Nephron progenitor cell (in vitro differentiated cells): ENCODE results near the gene SPSB4.

Experiments used
- DNase-seq: peaks from one replicate; pipeline ENCODE4 v3.0.0; 2021
- H3K27ac Mint-ChIP-seq: 2 replicates; pipeline ENCODE4 v1.8.0; 2021; ENCODE audit warnings: mild to moderate bottlenecking, moderate library complexity, mixed read lengths
- H3K27me3 Mint-ChIP-seq: 2 replicates; pipeline ENCODE4 v1.8.0; 2021; ENCODE audit warnings: mild to moderate bottlenecking, low read depth, mixed read lengths; ENCODE audit not compliant: poor library complexity
- H3K36me3 Mint-ChIP-seq: 2 replicates; pipeline ENCODE4 v1.8.0; 2021; ENCODE audit warnings: low read depth, mixed read lengths
- H3K4me1 Mint-ChIP-seq: 2 replicates; pipeline ENCODE4 v1.8.0; 2021; ENCODE audit warnings: mixed read lengths
- H3K4me3 Mint-ChIP-seq: 2 replicates; pipeline ENCODE4 v1.8.0; 2021; ENCODE audit warnings: mild to moderate bottlenecking, moderate library complexity, mixed read lengths
- H3K9me3 Mint-ChIP-seq: 2 replicates; pipeline ENCODE4 v1.8.0; 2021; ENCODE audit warnings: mild to moderate bottlenecking, moderate library complexity, mixed read lengths
- CTCF ChIP-seq: fragments of 200-600 bp; sonication (generic); IDR thresholded peaks from 2 replicates; pipeline ENCODE4 v1.5.0; 2021; ENCODE audit warnings: antibody characterized with exemption

Gene SPSB4

GRCh38 chr3:141104151-141104821 lies 53.1 kb downstream of the SPSB4 start:
- H3K4me3 Mint-ChIP-seq, result no peak overlapping the region
- TF ChIP-seq CTCF, result no peak

GRCh38 chr3:141105828-141106628 lies 54.9 kb downstream of the SPSB4 start:
- Mint-ChIP-seq H3K36me3 (peaks cover 33% of the 10 kb centered on the region), H3K27me3 (peaks cover 6% of the 10 kb centered on the region), H3K4me3 (no peak overlapping the region), H3K27ac (no peak overlapping the region), H3K4me1 (peaks cover 85% of the 10 kb centered on the region), H3K9me3 (peaks cover 24% of the 10 kb centered on the region)
- DNase-seq, result peak; percentile 72
- peak; percentile 75 for TF ChIP-seq CTCF

More at GRCh38 chr3:141104151-141104821, 53.1 kb downstream of the SPSB4 start:
- Mint-ChIP-seq H3K4me1 (peaks cover 75% of the 10 kb centered on the region), H3K36me3 (peaks cover 29% of the 10 kb centered on the region), H3K27ac (peak overlapping the region; percentile 94), H3K9me3 (peaks cover 16% of the 10 kb centered on the region), H3K27me3 (peaks cover 6% of the 10 kb centered on the region)
- DNase-seq, result no peak

GRCh38 chr3:141106842-141107241 lies 55.7 kb downstream of the SPSB4 start:
- H3K27ac Mint-ChIP-seq, result no peak overlapping the region
- peaks cover 25% of the 10 kb centered on the region for H3K9me3 Mint-ChIP-seq
- H3K36me3 Mint-ChIP-seq, result peaks cover 36% of the 10 kb centered on the region
- H3K27me3 Mint-ChIP-seq, result peaks cover 3% of the 10 kb centered on the region
- no peak overlapping the region for H3K4me3 Mint-ChIP-seq
- peaks cover 84% of the 10 kb centered on the region for H3K4me1 Mint-ChIP-seq
- no peak for TF ChIP-seq CTCF
- no peak for DNase-seq

DNA sequence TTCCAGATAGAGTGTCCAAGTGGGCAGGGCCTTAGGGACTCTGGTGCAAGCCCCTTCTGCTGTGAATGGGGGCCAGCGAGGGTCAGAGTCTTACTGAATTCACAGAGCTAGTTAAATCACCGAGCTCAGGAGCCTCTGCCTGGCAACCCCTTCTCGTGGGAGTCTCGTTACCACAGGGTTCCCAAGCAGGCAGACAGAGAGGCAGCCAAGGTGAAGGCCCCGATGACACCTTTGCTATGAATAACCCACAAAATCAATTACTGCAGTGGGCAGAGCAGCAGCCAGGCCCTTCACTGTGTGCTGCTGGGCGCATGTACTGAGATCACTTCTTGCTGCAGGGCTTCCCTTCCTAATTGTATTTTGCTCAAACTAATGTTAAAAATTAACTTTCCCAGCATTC lies 56.9 kb downstream of the SPSB4 start:
- peaks cover 72% of the 10 kb centered on the region for H3K4me1 Mint-ChIP-seq
- H3K36me3 Mint-ChIP-seq, result peaks cover 43% of the 10 kb centered on the region
- TF ChIP-seq CTCF, result no peak
- H3K27me3 Mint-ChIP-seq, result peaks cover 3% of the 10 kb centered on the region
- no peak overlapping the region for H3K4me3 Mint-ChIP-seq
- H3K9me3 Mint-ChIP-seq, result peaks cover 29% of the 10 kb centered on the region
- DNase-seq, result peak; percentile 30
- H3K27ac Mint-ChIP-seq, result peak overlapping the region; percentile 48

DNA sequence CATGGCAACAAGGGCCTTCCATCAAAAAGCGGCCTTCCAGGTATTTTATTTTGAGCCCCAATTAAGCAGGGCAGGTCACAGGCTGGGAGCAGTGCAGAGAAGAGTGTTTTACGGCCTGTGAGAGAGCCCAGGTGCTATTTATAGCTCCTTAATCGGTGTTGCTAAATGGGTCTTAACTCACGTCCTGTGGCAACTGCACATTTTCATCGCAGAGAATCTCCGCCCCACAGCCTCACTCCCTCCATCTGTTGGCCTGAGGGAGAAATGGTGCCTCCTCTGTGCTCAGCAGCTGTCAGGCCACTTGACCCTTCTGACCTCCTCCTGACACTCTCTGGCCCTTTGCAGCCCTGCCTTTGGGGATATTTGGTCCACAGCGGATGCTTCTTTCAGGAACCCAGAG lies 58.6 kb downstream of the SPSB4 start:
- Mint-ChIP-seq H3K27ac (peak overlapping the region; percentile 23), H3K36me3 (peaks cover 50% of the 10 kb centered on the region), H3K9me3 (peaks cover 29% of the 10 kb centered on the region), H3K4me1 (peaks cover 62% of the 10 kb centered on the region), H3K27me3 (peaks cover 3% of the 10 kb centered on the region), H3K4me3 (no peak overlapping the region)
- TF ChIP-seq CTCF, result no peak
- no peak for DNase-seq
